ENCODE results near the gene ALAS1. TPM values are rescaled to one million over a fixed set of nuclear protein-coding genes. Genes with fewer than 3 reads are reported as not detected.

ALAS1 gene
- total and polyA plus RNA-seq, 10 donors: 13.0 to 40.8 (median 32.8) TPM

DNA sequence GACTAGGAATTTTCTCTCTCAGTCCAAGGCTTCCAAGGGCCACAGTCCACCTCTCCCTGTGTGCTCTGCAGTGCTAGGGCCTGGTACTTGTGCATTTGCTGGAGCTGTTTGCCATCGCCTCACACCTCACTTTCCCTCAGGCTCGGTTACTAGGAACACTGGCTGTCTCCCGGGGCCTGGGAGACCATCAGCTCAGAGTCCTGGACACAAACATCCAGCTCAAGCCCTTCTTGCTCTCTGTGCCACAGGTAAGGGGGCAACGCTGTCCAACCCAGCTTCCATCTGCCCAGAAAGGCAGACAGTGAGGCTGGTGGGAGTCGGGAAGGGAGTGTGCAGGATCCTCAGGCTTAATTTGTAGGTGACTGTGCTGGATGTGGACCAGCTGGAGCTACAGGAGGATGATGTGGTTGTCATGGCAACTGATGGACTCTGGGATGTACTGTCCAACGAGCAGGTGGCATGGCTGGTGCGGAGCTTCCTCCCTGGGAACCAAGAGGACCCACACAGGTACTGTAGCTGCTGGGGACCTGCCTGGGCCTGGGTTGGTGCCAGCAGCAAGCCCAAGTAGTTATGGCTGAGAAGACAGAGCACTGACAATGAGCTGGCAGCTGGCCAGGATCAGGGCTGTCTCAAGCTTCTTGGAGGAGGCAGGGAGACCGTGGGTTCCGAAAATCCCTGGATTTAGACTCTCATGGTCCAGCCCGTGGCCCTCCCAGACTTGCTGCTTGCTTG, 51.0 kb downstream of the ALAS1 start:
- H3K4me1 ChIP-seq: peaks cover 15 to 98% (median 68%) of the 10 kb centered on the region in 6 donors
- no peaks in the 10 kb centered on the region for H3K9me3 ChIP-seq
- DNase-seq: peak; percentile 77
- TF ChIP-seq POLR2A (IDR thresholded peaks at IDR 0.05) (no peak), POLR2AphosphoS5 (IDR thresholded peaks at IDR 0.05) (peak in 2 of 3 donors; percentile 22 to 60)
- peaks cover 0 to 65% (median 34%) of the 10 kb centered on the region in 6 donors for H3K36me3 ChIP-seq
- 79 to 89% (median 84%) methylated on average over 7 to 10 of the region's 10 CpGs for WGBS, 5 donors
- H3K27me3 ChIP-seq (replicated peaks in 1 of 7): no peaks in the 10 kb centered on the region
- intact Hi-C loops (cut with DNase I; ENCODE audit: low total_unique reads): no loop called here
- H3K27ac ChIP-seq: peak overlapping the region in 4 of 8 donors; percentile 0 to 98 (median 97)
- no peak overlapping the region for H3K4me3 ChIP-seq

- peaks cover 19 to 98% (median 67%) of the 10 kb centered on the region in 6 donors for H3K4me1 ChIP-seq
- DNase-seq: peak; percentile 57
- peaks cover 0 to 72% (median 36%) of the 10 kb centered on the region in 6 donors for H3K36me3 ChIP-seq
- TF ChIP-seq POLR2A (IDR thresholded peaks at IDR 0.05) (no peak), POLR2AphosphoS5 (IDR thresholded peaks at IDR 0.05) (no peak), CTCF (IDR thresholded peaks at IDR 0.05 in 8 of 11, conservative IDR thresholded peaks at IDR 0.05 in 3 of 11) (no peak)
- H3K4me3 ChIP-seq: no peak overlapping the region
- intact Hi-C loops (cut with DNase I; ENCODE audit: low total_unique reads): no loop called here
- H3K9me3 ChIP-seq: no peaks in the 10 kb centered on the region
- H3K27me3 ChIP-seq (replicated peaks in 1 of 7): no peaks in the 10 kb centered on the region
- peak overlapping the region in 3 of 8 donors; percentile 87 to 97 (median 97) for H3K27ac ChIP-seq
- WGBS, 5 donors: 88 to 98% (median 91%) methylated on average over 5 to 6 of the region's 6 CpGs
These were observed 51.7 kb downstream of the ALAS1 start for GRCh38 chr3:52249683-52250082.

GRCh38 chr3:52250122-52250521, 52.2 kb downstream of the ALAS1 start:
- TF ChIP-seq CTCF (IDR thresholded peaks at IDR 0.05 in 8 of 11, conservative IDR thresholded peaks at IDR 0.05 in 3 of 11): no peak
- TF ChIP-seq POLR2A (IDR thresholded peaks at IDR 0.05): no peak
- Histone ChIP-seq H3K27me3 (replicated peaks in 1 of 7) (no peaks in the 10 kb centered on the region), H3K4me1 (peaks cover 19 to 98% (median 63%) of the 10 kb centered on the region in 6 donors), H3K36me3 (peaks cover 0 to 76% (median 41%) of the 10 kb centered on the region in 6 donors), H3K9me3 (no peaks in the 10 kb centered on the region), H3K27ac (peak overlapping the region in 3 of 8 donors; percentile 87 to 97 (median 97)), H3K4me3 (no peak overlapping the region)
- intact Hi-C loops (cut with DNase I; ENCODE audit: low total_unique reads): no loop called here
- WGBS, 5 donors: 86 to 100% (median 96%) methylated on average over 1 of the region's 1 CpG; no CpG with 5 or more reads in 1 of the 5 donors
- no peak for DNase-seq

DNA sequence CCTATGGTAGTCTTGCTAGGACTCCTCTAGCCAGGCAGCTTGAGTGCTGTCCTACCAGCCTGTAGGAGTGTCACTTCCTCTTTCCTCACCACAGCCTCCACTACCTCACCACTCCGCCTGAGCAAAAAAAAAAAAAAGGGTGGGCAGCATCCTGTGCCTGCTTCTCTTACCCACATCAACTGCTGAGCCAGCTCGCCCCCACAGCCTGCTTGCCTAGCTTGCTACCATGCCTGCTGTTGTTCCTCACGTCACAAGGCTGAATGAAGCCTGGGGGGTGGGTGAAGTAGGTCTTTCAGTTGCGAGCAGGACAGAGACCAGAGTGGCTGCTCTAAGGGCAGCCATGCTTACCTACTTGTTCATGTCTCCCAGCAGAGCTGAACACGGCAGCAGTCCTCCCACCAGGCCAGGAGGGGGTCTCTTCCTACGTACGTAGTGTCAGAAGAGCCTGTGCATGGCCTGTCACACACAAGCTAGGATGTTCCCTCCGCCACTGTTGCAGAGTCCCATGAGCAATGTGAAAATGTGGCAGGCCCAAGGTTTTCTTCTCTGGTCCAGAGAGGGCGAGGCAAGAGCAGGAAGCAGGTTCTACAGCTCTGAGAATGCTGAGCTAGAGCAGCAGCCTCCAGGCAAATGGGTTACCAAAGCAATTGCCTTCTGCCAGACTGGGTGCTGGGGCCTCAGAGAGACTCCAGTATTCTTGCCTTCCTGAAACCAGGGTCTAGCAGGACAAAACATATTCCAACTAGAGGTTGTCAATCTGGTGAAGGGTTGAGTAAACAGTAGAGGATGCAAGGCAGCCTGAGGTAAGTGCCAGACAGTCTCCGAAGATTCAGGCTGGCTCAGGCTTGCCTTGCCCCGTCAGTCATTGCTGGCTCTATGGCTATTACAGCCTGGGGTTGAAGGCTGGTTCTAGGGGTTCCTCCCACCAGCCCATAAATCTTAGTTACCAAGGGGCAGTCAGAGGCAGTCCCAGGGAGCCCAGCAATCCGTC, 55.6 kb downstream of the ALAS1 start:
- TF ChIP-seq POLR2AphosphoS5 (IDR thresholded peaks at IDR 0.05): peak; percentile 60 to 92 (median 86)
- TF ChIP-seq POLR2A (IDR thresholded peaks at IDR 0.05): no peak
- TF ChIP-seq CTCF (IDR thresholded peaks at IDR 0.05 in 8 of 11, conservative IDR thresholded peaks at IDR 0.05 in 3 of 11): no peak
- Histone ChIP-seq H3K36me3 (peaks cover 0 to 98% (median 71%) of the 10 kb centered on the region in 6 donors), H3K27ac (peak overlapping the region; percentile 76 to 92 (median 86)), H3K4me1 (peaks cover 19 to 90% (median 39%) of the 10 kb centered on the region in 6 donors), H3K9me3 (no peaks in the 10 kb centered on the region), H3K27me3 (replicated peaks in 1 of 7) (no peaks in the 10 kb centered on the region), H3K4me3 (peak overlapping the region in 2 of 8 donors; percentile 5 to 11)
- WGBS, 5 donors: 35 to 42% (median 39%) methylated on average over 6 to 12 of the region's 12 CpGs
- intact Hi-C loops (cut with DNase I; ENCODE audit: low total_unique reads): no loop called here
- peak; percentile 94 for DNase-seq

Data from spleen (tissue), 11 donors.